ENCODE results near the gene LMCD1.

DNA sequence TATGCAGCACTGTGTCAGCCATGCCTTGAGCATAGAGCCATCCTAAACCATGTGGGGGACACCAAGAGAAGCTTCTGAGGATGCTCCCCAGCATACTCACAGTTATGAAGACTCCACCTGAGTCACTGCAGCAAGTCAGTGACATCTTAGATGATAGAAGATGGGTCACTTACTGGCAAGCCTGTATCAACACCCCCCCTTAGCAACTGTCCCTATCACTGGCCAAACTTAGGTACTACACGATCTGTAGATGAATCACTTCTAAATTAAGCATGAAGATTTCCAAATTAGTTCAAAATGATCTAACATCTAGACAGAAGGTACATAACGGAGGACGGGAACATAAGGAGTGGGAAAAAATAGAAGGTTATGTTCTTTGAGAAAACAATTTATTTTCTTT is 13.2 kb upstream of the LMCD1 start:
- TF ChIP-seq CTCF (IDR thresholded peaks at IDR 0.05) (no peak), POLR2A (IDR thresholded peaks at IDR 0.05) (no peak)
